ENCODE results near the gene ZFHX3. TPM values are rescaled to one million over a fixed set of nuclear protein-coding genes. Genes with fewer than 3 reads are reported as not detected.
"Not testable (repeated sequence)": the region's sequence is repeated elsewhere in the genome, so short reads cannot be mapped to it uniquely, and the experiment has no call there.

Gene ZFHX3
- total RNA-seq, 1 experiment from 2014 or later: 0.68 TPM

- DNase-seq (ENCODE audit: low spot score): no peak
Measured at GRCh38 chr16:73000020-73000906, 47.7 kb downstream of the ZFHX3 start.

DNA sequence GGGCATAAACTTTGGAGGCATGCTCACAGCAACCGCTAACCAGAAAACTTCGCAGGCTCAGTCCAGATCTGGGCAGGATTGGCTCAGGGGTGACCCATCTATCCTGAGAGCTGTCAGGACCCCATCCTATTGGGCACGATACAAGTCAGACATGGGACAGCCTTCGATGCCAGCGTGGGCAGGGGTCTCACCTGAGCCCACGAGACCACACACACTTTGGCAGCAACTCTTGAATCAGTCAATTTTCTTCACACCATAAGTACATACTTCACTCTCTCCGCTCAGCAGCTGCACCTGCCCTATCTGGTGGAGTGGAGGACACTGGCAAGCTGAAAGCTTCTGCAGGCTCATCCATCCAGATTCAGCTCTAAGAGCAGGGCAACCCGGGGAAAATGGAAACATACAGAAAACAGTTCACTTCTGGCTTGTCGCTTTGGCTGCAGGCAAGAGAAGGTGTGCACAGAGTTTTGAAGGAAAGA lies 48.3 kb downstream of the ZFHX3 start:
- no peak for DNase-seq (ENCODE audit: low spot score)

DNA sequence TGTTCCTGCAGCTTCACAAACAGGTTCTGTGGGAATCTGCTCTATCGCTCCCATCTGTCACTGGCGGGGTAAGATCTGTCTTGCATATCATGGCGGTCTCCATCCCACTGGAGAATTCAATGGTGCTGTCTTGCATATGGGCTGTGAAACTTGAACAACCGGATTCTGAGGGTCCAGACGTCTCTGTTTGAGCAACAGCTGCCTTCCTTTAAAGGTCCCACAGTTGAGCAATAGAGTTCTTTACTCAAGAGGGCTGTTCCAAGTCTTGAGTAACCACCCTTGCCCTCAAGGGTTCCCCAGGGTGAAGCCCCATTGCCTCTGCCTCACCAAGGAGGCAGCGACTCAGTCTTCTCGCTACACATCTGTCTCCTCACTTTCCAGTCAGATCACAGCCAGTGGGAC lies 50.8 kb downstream of the ZFHX3 start:
- no peak for DNase-seq (ENCODE audit: low spot score)

DNA sequence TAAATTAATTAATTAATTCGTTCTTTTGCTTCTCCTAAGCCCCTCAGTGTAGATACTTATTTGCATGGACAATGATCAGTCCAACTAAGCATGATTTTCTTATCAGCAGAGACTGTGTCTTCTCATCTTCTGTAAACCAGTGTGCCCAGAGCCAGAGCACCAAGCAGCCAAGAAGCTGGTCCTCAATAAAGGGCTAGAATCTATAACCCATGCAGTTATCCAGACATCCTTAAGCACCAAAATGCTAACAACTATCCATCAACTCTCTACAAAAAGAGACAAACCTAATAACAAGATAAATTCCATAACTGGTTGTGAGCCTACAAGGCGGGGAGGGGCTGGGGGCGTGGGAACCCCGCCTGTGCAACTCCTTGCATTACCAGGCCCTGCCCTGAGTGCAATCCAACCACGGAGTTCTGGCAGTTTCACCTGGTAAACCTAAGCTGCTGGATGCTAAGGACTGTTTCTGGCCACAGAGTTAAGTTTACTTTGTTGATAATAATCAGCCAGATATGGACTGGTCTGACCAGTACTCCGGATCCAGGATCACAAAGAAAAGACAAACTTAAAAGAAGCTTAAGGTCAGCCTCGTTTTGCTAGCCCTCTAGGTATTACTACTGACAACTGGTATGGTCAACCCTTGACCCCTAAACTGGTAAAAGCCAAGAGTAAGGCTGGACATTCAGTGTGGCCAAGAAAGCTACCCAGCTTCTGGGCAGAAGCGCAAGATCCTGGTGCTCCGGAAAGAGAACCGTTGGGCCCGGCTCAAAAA lies 51.5 kb downstream of the ZFHX3 start:
- DNase-seq (ENCODE audit: low spot score): no peak

- DNase-seq (ENCODE audit: low spot score): not testable (repeated sequence)
Measured at GRCh38 chr16:72995882-72996270, 52.1 kb downstream of the ZFHX3 start.

DNA sequence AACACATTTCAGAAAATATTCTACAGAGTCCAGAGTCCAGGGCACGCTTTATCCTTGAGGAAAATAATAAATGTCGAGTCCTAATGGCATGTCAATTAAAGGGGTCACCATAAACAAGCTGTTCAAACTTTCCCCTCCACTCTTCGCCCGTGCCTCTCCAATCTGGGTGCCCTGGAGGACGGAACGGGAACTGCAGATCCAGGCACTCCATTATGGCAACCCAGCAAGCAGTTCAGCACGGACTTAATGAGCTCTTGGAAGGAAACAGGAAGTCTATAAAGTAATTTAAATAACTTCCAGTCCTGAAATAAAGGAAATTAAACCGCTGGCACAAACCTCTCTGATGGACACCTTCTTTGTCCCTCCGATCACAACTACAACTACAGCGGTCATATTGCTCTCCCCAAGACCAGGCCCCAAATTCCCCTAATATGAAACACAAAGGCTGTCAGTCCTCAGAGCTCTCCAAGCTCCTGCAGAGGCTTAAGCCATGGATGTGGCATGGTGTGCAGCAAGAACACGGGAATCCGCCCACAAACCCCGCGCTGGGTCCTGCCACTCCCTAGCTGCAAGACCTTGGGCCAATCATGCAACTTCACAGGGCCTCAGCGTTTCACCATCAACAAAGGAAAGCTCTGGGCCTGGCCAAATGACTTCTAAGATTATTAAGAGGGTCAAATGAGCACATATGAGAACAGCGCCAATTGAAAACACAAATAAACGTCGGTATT lies 52.6 kb downstream of the ZFHX3 start:
- peak; percentile 18 for DNase-seq (ENCODE audit: low spot score)

DNA sequence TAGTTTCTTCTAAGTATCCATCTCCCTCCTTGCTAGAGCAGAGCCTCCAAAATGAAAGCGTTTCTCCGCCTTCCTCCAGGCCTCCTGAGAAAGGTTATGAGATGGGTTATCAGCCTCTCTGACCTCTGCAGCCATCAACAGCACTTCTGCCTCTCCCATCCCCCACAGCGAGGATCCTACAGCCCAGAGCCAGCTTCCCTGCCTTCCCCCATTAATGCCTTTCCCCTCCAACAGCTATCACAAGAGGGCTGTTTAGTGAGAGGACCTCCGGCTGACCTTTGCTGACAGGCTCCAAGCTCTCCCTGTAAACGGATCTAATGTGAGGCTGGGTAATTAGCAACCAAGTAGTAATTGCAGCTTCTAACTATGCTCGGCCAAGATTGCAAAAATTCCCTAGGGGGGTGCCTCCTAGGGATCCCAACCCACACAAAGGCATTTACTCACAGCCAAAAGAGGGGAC lies 55.8 kb downstream of the ZFHX3 start:
- DNase-seq (ENCODE audit: low spot score): no peak

DNA sequence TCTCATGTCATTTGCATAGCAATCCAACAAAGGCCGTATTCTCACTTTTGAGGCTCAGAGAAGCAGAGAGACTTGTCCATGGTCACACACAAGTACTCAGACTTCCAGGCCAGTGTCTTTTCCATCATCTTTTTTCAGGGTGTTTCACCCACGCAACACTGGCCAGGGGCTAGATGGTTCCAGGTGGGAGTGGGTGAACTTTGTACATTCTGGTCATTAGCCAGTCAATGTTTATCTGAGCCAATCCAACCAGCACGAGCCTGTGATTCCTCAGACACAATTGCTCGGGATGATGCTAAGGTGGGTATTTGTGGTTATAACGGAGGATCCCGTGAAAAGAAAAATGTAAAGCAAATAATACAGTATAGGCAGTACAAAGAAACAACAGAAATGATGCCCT lies 56.3 kb downstream of the ZFHX3 start:
- no peak for DNase-seq (ENCODE audit: low spot score)

GRCh38 chr16:72991211-72991610 lies 56.7 kb downstream of the ZFHX3 start:
- DNase-seq (ENCODE audit: low spot score): no peak

DNA sequence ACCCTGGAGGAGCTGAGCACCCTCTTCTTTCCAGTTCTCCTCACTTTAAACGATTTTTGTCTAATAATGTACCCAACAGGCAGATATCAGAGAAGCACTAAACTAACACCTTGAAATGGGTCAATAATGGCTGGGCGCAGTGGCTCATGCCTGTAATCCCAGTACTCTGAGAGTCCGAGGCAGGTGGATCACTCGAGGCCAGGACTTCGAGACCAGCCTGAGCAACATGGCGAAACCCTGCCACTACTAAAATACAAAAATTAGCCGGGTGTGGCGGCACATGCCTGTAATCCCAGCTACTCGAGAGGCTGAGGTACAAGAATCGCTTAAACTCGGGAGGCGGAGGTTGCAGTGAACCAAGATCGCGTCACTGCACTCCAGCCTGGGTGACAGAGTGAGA lies 57.4 kb downstream of the ZFHX3 start:
- no peak for DNase-seq (ENCODE audit: low spot score)

GRCh38 chr16:72989579-72990551 lies 58.1 kb downstream of the ZFHX3 start:
- peak; percentile 82 for DNase-seq (ENCODE audit: low spot score)

DNA sequence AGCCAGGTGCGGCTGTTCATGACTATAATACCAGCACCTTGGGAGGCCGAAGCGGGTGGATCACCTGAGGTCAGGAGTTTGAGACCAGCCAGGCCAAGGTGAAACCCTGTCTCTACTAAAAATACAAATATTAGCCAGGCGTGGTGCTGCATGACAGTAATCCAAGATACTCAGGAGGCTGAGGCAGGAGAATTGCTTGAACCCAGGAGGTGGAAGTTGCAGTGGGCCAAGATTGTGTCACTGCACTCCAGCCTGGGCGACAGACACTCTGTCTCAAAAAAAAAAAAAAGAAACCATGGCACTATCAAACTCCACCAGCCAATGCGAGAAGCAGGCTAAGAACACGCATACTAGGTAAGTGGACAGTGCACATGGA lies 58.7 kb downstream of the ZFHX3 start:
- not testable (repeated sequence) for DNase-seq (ENCODE audit: low spot score)

- no peak for DNase-seq (ENCODE audit: low spot score)
Measured at GRCh38 chr16:72988569-72988968, 59.4 kb downstream of the ZFHX3 start.

DNA sequence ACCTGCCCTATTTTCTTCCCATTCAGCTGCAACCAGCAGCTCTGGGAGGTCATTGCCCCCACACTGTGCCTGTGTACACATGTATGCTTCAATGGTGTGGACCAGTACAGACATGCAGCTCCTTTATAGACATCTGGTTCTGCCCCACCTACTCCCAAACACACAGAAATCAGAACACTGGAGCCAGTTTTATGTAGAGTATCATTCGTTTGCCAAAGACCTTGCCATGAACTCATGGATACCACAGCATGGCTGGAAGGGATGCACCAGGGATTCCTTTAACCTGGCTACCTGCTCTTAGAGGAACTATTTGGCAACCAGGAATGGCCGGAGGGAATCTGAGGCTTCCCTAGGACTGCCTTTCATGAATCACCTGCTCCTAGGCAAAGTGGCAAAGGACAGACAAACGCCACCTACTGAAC lies 60.4 kb downstream of the ZFHX3 start:
- no peak for DNase-seq (ENCODE audit: low spot score)

- no peak for DNase-seq (ENCODE audit: low spot score)
Measured at GRCh38 chr16:72985995-72986394, 61.9 kb downstream of the ZFHX3 start.

DNA sequence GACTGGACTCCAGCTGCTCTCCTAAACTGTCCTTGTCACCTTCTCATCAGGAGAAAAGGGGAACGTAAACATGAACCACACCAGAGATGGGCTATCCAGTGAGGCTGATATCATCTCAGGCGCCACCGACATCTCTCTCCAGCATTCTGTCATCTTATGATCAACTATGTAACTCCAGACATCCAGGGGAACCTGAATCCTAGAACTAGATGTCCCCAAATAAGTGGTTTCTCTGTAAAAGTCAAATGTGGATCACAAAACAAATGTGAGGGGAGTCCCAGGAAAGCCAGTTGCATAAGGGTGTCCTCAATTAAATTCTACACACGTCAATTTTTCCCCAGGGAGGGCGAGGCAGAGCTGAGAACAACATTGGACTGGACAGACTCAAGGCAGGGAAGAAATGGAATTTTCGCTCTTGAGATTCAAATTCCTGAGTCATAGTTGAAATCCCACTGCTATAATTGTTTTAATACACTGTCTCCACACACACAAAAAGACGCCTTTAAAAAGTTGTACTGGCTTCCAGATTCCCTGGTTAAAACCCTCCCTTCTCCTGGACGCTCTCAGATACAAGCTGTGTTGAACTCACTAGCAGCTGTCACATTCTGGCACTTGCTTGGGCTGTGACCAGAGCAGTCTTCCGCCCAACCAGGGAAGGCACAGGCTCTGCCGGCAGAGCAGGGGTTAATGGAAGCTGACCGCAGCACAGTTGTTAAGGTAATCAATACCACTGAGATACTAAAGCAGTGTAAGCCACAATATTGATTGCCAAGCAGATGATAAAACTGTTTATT lies 62.6 kb downstream of the ZFHX3 start:
- no peak for DNase-seq (ENCODE audit: low spot score)

- DNase-seq (ENCODE audit: low spot score): no peak
Measured at GRCh38 chr16:72983728-72984350, 64.1 kb downstream of the ZFHX3 start.

DNA sequence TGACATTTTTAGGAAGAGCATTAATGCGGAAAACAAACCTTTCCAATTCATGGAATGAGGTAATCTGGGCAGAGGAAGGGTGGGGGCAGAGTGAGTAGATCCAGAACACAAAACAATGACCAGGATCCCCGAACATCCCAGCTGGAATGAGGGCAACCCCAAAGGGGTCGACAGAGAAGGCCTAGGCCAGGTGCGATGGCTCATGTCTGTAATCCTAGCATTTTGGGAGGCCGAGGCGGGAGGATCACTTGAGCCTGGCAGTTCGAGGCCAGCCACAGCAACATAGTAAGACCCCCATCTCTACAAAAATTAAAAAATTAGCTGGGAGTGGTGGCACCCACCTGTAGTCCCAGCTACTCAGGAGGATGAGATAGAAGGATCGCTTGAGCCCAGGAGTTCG lies 64.7 kb downstream of the ZFHX3 start:
- DNase-seq (ENCODE audit: low spot score): no peak

- DNase-seq (ENCODE audit: low spot score): no peak
Measured at GRCh38 chr16:72979974-72980373, 68.0 kb downstream of the ZFHX3 start.

GRCh38 chr16:72978212-72978611 lies 69.7 kb downstream of the ZFHX3 start:
- no peak for DNase-seq (ENCODE audit: low spot score)

Data from H4 (cell line).